ENCODE measurements around the gene ATG16L1.

GRCh38 chr2:233221378-233222063, 30.0 kb upstream of the ATG16L1 start:
- TF ChIP-seq CTCF (IDR thresholded peaks at IDR 0.05) (no peak), EP300 (IDR thresholded peaks at IDR 0.05) (no peak), POLR2A (IDR thresholded peaks at IDR 0.05) (no peak)
